GM19328 (cell line): ENCODE data around the gene ENPP6.

Source experiments
- ATAC-seq: cut with Tn5 transposase; IDR thresholded peaks from one replicate; pipeline ENCODE4 v1.9.1; 2021; ENCODE audit warnings: mild to moderate bottlenecking, moderate library complexity; ENCODE audit not compliant: unreplicated experiment

Gene ENPP6

DNA sequence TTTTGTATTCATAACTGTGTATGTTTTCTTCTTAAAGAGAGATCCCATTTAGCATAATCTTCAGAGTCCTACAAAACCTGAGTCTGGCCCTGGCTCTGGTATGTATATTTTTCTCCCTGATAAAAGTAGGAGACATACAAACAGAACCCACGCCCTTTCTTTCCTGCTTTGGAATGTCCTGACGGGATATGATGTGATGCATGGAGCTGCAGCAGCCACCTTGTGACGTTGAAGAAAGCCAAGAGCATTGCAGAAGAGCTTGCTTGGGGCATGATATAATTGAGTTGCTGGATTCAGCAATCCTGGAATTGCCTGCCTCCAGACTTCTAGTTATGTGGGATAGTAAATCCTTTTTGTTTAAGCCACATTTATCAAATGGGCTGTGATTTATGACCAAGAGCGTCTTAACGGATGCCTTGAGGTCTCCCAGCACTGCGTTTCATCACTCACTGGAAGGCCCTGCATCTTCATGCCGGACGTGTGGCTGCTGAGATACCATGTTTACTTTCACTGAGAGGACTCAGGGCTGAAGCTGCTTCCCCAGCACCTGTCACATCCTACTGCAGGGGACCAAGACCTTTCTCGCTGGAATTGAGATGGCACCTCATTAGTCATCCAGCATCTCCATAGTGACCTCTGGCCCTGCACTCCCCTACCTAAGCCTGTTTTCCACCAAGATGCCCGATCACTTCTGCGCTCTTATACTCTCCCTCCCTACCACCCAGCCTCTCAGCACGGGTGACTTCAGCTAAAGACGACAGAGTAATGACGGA is 107.0 kb downstream of the ENPP6 start:
- ATAC-seq = no peak

DNA sequence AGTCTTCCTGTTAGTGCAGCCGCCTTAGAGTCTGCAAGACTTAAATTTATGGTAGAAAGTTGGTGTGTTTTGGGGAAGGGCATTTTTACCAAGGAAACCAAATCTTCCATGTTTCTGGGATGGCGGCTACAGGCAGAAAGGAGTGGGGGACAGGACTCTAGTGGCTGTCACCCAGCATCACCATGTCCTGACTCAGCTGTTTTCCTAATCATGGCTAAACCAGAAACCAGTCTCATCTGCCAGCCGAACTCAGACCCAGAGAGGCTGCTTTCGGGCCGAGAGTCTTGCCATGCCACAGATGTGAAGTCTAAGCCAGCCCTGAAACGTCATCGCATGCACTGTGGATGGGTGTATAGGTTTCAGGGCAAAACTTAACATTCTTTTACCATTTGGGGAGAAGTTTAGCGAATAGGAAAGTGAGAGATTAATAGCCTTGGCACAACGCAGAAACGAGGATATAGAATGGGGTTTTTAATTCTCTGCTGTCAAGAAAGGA is 109.6 kb downstream of the ENPP6 start:
- no peak for ATAC-seq

DNA sequence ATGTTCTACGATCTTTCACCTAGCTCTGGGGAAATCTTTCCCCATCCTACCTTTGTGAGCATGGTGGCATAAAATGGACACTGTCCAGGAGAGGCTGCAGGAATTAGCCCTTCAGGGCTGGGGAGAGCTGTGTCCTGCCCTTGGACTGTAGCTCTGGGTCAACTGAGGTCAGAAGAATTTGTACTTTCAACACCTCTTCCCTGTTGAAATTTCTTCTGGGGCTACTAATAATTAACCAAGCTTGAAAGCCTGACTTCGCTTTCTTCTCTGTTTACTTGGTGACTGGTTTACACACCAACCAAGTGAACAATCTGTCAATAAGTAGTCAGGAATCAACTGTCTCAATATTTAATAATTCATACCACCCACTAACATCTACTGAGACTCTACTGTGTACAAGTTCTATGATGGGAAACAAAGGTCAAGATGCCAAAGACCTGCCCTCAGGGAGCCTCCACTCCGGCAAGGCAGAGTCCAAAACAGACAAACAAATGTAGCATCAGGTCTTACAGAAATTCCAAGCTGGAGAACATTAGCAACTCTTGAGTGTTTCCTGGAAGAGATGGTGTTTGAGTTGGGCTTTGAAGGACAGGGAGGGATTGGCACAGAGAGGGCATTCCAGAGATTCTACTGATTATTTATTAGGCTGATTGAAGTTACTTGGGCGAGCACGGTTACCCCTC is 113.1 kb downstream of the ENPP6 start:
- no peak for ATAC-seq

DNA sequence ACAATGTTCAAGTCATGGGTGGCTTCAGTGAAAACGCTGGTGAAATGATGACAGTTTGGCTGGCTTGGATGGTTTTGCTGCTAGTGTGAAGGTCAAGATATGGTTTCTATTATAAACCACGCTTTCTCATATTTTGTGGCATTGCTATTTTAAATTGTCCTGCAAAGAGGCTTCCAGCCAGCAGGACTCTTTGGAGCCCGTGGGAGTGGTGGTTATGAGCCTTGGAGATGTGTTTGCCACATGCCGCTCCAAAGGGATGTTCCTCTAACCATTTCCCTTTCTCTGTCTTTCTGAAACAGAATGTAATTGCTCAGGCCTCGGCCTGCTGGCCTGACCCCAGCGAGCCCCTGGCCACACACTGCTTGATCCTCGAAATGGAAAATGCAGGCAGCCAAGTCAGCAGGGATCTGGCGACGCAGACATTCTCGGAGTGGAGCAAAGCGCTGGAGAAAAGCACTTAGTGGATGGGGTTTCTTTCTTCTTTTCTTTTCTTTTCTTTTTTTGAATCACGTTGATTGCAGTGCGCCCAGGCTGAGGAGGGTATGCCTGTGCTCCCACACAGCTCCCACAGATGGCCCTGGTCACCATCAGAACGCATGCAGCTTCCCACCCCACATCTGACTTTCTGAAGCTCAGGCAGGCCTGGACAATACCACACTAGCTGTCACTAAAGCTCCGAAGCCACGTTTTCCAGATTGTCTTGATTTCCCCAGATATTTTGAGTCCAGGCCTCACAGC is 114.0 kb downstream of the ENPP6 start:
- no peak for ATAC-seq

DNA sequence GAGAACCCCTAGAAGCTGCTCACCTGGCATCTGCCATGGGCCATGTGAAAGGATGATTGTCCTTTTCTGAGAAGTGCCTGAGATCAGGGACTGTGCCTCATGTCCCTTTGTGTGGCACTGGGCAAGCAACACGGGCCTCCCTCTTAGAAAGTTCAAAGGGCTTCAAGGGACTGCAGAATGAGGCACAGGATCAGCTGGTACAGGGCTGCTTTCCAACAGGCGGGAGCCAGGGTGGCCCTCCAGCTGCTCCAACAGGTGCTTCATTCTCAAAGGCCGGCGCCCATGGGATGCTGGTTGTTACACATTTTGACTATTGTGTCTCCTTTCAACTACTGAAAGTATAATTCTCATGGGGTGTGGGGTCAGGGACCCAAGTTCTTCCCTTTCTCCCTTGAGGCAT is 114.7 kb downstream of the ENPP6 start:
- ATAC-seq = no peak

DNA sequence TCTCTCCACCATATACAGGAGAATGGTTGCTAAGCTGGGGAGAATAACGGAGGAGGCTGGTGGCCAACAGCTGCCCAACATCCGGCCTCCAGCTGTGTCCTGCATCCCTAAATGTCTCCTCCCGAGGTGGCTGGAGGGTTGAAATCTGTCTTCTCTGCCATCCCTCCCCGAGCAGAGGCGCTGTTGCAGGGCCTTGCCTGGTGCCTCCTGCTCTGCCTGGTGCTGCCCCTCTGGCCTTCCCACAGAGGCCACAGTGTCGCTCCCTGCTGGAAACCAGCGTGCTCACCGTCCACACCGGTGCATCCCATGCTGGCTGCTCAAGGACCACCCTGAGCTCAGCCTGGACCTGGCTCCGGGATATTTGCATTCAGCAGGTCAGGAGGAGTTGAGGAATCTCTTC is 115.2 kb downstream of the ENPP6 start:
- no peak for ATAC-seq

DNA sequence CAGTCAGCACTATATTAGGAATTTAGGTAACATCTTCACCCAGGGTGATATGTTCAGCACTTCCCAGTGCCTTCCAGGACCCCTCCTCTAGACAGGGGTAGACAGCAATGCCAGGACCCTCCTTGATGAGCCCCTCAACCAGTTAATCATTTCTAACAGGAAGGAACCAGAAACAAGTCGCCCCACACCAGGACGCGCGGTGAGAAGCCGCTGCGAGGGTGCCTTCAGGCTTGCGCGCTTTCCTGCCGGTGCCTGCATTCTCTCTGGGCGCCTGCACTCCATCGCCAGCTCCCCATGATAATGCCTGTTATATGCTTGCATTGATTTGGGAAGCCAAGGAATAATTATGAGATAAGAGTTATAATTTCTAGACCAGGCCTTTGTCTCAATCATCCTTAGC is 116.0 kb downstream of the ENPP6 start:
- no peak for ATAC-seq

DNA sequence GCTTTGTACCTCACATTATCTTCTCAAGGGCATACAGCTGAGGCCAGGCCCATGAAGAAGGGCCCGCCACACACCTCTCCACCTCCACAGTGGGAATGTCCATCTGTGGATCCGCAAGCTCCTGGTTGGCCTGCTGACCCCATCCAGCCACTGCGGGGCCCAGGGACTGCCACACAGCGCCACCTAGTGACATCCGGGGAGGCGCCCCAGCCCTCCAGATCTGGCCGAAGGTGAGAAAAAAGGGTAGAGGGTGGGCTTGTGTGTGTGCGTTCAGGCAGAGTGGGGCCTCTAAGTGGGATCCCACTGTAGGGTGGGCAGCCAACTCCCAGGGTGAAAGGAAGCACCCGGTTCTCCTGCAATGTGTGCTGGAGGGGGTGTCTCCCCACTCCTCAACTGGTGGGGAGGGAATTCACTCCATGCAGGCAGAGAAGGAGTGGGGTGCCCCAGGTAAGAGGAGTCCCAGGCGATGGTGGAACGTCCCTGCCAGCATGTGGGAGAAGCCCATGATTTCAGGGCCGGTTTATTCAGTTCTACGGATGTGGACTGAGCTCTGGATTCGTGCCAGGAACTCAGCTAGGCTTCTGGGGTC is 117.3 kb downstream of the ENPP6 start:
- ATAC-seq = no peak

DNA sequence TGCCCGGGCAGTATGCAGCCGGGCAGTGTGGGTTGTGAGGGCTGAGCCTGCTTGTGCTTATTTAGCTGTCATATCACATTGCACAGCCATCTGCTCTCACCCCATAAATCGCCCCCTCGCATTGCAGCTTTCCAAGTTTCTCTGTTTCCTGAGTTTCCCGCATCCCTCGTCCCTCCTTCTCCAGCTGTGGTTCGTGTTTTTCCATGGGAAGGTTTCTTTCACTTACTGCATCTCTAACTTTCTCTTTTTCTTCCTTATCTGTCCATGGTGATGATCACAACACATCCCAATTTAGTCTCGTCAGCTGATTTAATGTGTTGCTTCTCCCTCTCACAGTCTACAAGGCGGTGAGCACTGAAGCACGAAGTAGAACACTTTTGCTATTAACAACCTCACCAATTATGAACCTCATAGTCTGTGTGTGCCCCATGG is 118.1 kb downstream of the ENPP6 start:
- ATAC-seq = no peak

DNA sequence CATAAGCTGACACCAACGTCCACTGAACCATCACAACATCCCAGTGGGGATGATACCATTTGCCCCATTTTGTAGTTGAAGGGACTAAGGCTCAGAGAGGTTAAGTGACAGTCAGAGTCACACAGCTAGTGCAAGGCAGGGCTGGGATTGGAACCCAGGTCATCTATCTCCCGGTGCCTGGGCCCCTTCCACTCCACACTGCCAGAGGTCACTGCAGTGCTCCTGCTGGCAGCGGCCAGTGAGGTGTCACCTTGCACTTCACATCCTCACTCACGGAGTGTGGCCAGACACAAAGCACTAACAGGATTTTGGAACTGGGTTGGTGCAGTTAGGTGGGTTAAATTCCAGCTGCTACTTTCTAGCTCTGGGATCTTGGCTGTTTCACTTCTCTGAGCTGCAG is 118.7 kb downstream of the ENPP6 start:
- ATAC-seq = no peak

DNA sequence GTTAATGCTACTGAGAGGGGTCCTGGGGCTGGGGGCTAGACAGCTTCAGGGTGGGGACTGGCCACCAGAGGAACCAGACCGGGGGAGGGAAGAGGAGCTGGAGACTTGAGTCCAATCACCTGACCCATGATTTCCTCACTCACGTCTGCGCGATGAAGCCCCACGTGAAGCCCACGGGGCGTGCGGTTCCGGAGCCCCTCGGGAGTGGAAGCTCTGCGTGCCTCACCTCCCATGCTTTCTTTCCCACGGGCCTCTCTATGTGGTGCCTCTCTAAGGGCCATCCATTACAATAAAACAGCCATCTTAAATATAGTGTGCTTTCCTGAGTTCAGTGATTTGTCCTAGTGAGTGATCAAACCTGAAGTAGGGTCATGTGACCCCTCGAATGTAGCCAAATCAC is 119.9 kb downstream of the ENPP6 start:
- ATAC-seq = no peak

DNA sequence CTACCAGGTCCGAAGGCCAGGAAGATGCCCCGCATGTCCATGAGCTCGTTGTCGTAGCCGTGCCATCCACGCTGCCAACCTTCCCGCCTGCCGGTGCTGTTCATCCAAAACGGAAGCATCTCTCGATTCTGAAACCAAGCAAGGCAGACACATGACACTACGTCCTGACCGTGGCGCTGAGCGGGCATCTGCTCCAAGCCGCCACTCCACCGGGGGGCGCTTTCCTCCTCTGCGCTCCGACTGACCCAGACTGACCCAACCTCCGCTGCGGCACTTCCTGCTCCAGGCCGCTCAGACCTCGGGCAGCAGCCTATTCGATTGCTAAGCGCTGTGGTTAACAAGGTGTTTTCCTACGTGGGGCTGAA is 120.5 kb downstream of the ENPP6 start:
- no peak for ATAC-seq

DNA sequence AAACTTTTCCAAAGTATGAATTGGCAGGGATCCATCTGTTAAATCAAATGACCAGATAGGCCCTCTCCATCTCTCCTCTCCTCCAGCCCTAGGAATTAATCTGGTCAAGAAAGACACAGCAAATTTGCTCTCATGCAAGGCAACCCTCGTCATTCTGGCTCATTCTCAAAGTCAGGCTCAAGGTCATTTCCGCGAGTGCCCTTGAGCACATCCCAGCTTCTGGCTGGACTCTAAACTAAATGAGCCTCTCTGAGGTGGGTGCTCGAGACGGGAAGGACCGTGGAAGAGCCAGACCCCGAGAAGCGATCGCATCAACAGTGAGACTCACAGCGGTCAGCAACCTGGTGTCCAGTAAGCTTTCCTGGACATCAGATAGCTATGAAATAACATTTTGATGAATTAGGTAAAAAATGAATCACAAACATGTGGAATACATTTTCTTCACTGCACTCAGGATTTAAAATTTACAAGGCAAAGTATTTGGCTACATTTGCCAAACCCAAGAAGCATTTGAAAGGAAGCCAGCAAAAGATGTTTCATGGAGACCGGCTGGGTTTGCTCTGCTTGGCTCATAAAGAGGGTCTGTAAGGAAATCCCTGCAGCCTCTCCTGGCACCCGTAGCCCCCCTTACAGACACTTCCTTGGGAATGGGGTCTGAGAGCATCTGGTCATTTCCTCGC is 121.0 kb downstream of the ENPP6 start:
- no peak for ATAC-seq

DNA sequence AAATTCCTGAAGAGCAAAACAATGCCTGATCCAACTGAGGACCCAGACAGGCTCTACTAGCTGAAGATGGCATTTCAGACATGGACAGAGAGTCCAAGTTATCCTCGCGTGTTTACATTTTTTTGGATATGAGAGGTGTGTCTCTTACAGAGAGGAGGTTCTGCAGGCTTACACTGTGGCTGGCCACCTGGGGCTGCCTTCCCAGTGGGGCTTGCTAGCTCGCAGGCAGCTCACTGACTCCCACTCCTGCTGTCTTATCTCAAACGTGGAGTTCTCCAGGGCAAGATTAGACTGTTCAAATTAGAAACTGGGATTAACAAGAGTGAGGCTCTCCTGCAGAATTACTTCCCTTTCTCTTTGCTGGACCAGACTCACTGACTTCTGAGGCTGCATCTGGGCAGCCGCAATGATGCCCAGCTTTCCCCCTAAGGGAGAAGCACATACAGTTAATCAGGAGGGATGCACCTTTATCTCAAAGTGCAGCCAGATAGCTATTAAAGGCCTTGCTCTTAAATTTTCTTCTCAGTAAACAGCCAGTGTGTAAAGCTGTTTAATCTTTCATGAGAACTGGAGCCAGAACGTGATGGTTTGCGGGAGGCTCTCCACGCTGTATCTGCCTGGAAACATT is 123.0 kb downstream of the ENPP6 start:
- no peak for ATAC-seq

DNA sequence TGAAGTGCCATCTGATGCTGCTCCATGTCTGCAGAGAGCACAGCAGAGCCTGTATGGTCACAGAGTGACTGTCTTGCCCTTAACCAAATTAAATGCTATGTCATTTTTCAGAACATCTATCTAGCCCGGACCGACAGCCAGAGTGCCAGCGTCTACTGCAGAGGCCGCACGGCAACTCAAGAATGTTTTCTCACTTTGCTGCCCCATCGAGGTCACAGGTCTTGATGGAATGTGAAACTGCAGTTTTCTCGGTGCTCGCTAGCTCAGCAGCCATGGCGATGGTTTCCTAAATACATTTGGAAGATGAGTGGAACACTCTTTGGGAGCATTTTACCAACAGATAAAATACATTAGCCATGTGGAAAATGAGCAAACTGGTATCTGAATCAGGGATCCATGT is 125.7 kb downstream of the ENPP6 start:
- no peak for ATAC-seq

DNA sequence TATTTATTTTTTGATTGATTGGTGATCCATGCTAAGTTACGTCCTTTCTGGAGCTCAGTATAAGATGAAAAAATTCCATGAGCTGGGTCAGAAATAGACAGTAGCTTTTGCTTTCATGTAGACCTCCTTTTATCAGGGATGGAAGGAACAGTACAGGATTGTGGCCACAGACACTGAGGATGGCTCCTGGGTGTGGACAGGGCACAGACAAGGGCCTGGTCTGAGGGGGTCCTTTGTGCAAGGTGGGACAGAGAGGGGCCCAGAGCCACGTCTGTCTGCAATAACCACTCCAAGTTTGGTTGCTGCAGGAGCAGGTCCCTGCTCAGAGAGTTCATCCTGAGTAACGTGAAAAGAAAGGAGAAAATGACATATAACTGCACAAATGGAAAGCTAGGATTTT is 127.1 kb downstream of the ENPP6 start:
- no peak for ATAC-seq

DNA sequence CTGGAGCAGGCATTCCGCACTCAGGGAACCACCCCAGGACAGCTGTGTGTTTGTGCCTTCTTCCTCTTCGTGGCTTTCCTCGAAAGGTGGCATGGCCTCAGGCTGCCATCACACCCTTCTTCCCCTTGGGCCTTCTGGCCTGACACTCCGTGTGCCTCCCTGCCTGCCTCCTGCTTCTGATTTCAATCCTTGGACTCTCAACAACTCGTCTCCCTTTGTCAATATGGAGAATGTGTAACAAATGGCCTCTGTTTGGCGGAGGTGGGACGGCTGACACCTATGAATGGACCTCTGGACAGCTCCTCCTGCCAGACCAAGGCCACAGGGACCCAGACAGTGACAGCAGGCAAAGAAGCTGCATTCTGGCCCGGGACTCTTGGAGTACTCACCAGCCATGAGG is 137.0 kb downstream of the ENPP6 start:
- ATAC-seq = no peak

DNA sequence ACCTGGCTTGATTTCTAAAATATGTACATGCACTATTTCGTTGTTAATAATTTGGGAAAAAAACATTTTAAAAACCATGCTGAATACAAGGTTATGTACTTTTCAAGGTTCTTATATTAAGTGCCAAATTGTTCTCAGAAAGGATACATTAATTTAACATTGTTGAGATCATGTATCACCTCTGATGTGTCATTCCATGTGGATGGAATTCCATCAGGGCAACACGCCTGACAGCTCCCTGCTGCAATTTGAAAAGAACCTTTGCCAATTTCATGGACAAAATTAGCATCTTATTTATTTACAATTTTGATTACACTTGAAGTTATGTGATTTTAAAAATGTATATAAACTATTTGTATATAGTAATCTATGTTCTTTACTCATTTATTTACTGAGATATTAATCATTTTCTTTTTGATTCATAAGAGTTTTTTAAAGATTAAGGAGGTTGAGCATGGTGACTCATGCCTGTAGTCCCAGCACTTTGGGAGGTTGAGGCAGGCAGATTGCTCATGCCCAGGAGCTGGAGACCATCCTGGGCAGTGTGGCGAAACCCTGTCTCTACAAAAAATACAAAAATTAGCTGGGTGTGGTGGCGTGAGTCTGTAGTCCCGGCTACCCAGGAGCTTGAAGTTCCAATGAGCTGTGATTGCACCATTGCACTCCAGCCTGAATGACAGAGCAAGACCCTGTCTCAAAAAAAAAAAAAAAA is 142.8 kb downstream of the ENPP6 start:
- ATAC-seq = no peak

DNA sequence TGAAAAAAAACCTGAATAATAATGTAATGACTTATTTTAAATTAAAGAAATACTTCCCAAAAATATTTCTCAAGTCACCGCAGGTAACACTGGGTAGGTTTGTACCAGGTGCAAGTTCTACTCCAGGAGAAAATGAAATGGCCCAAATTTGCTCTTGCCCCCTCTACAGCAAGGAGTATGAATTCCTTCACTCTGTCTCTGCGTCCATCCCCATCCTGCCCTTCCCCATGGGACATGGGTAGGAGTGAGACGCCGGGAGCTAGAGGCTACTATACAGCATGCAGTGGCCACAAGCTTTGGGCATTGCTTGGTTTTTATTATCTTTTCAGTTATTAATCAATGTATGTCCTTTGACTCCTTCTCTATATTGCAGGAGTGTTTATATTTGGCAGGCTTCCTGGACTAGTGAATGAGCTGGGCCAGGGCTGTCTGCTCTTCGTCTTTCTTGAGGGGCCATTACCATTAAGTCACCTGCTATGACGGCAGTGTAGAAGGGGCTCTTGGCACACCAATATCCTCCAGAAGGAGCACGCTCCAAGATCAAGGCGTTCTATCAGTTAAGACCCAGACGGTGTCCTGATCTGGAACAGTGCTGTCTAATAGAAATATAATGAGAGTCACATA is 149.6 kb downstream of the ENPP6 start:
- no peak for ATAC-seq
